ENCODE results near the gene PPIL6.

PPIL6 gene

GRCh38 chr6:109360791-109361190, 79.6 kb downstream of the PPIL6 start:
- no peak for DNase-seq

- no peak for DNase-seq
These were observed 80.1 kb downstream of the PPIL6 start for GRCh38 chr6:109360281-109360680.

- DNase-seq = no peak
These were observed 81.2 kb downstream of the PPIL6 start for GRCh38 chr6:109359248-109359647.

- DNase-seq = no peak
These were observed 82.2 kb downstream of the PPIL6 start for GRCh38 chr6:109358204-109358603.

GRCh38 chr6:109356237-109356636, 84.2 kb downstream of the PPIL6 start:
- no peak for DNase-seq

- no peak for DNase-seq
These were observed 88.9 kb downstream of the PPIL6 start for GRCh38 chr6:109351231-109352130.

GRCh38 chr6:109349419-109349987, 90.9 kb downstream of the PPIL6 start:
- DNase-seq = no peak

GRCh38 chr6:109348226-109348625, 92.2 kb downstream of the PPIL6 start:
- no peak for DNase-seq

- no peak for DNase-seq
These were observed 92.6 kb downstream of the PPIL6 start for GRCh38 chr6:109347779-109348178.

- no peak for DNase-seq
These were observed 94.4 kb downstream of the PPIL6 start for GRCh38 chr6:109345986-109346385.

- DNase-seq = no peak
These were observed 96.2 kb downstream of the PPIL6 start for GRCh38 chr6:109344226-109344625.

GRCh38 chr6:109343518-109343917, 96.9 kb downstream of the PPIL6 start:
- no peak for DNase-seq

- no peak for DNase-seq
These were observed 97.5 kb downstream of the PPIL6 start for GRCh38 chr6:109342911-109343310.

GRCh38 chr6:109342506-109342905, 97.9 kb downstream of the PPIL6 start:
- DNase-seq = no peak

GRCh38 chr6:109340811-109341210, 99.6 kb downstream of the PPIL6 start:
- DNase-seq = no peak

Data from NCI-H2171 (cell line).